Osteocyte (in vitro differentiated cells): ENCODE measurements around the gene AOC3. TPM values are rescaled to one million over a fixed set of nuclear protein-coding genes. Genes with fewer than 3 reads are reported as not detected.

ENCODE experiments used
- DNase-seq: peaks from one replicate; pipeline ENCODE4 v3.0.0; 2021; ENCODE audit warnings: mixed read lengths; ENCODE audit not compliant: unreplicated experiment; ENCODE audit errors: extremely low spot score
- H3K27ac Mint-ChIP-seq: one replicate; pipeline ENCODE4 v1.8.0; 2021; ENCODE audit warnings: mild to moderate bottlenecking, mixed read lengths; ENCODE audit not compliant: unreplicated experiment
- H3K27me3 Mint-ChIP-seq: one replicate; pipeline ENCODE4 v1.8.0; 2021; ENCODE audit warnings: mixed read lengths; ENCODE audit not compliant: unreplicated experiment
- H3K36me3 Mint-ChIP-seq: one replicate; pipeline ENCODE4 v1.8.0; 2021; ENCODE audit warnings: mixed read lengths; ENCODE audit not compliant: unreplicated experiment
- H3K4me1 Mint-ChIP-seq: one replicate; pipeline ENCODE4 v1.8.0; 2021; ENCODE audit warnings: mixed read lengths; ENCODE audit not compliant: unreplicated experiment
- H3K4me3 Mint-ChIP-seq: one replicate; pipeline ENCODE4 v1.8.0; 2021; ENCODE audit warnings: mild to moderate bottlenecking, moderate library complexity, mixed read lengths; ENCODE audit not compliant: unreplicated experiment
- H3K9me3 Mint-ChIP-seq: one replicate; pipeline ENCODE4 v1.8.0; 2021; ENCODE audit warnings: mixed read lengths; ENCODE audit not compliant: unreplicated experiment
- microRNA-seq: library from miRNA; unstranded; fragments of <30 nt; microRNA quantifications from one replicate; pipeline ENCODE4 v1.1.0, GENCODE V29; 2020; ENCODE audit not compliant: unreplicated experiment
- total RNA-seq: library from RNA; stranded (reverse); gene quantifications from 2 replicates; pipeline ENCODE4 v1.2.1, GENCODE V29; 2021
- TF ChIP-seq, protein P1 (sequence below): fragments of 200-600 bp; sonication (generic); IDR thresholded peaks from 2 replicates; pipeline ENCODE4 v1.5.0; 2021; ENCODE audit warnings: antibody characterized with exemption, mild to moderate bottlenecking, moderate library complexity

Gene AOC3
- total RNA-seq, 1 donor from 2014 or later: 1.1 TPM

GRCh38 chr17:42900460-42901331 is 49.7 kb downstream of the AOC3 start, which contains the start of gene G6PC1:
G6PC1 (plus strand) TSS chr17:42900799; CDS start chr17:42900877, 78 bp downstream.
- H3K27me3 Mint-ChIP-seq: peaks cover 29% of the 10 kb centered on the region

DNA sequence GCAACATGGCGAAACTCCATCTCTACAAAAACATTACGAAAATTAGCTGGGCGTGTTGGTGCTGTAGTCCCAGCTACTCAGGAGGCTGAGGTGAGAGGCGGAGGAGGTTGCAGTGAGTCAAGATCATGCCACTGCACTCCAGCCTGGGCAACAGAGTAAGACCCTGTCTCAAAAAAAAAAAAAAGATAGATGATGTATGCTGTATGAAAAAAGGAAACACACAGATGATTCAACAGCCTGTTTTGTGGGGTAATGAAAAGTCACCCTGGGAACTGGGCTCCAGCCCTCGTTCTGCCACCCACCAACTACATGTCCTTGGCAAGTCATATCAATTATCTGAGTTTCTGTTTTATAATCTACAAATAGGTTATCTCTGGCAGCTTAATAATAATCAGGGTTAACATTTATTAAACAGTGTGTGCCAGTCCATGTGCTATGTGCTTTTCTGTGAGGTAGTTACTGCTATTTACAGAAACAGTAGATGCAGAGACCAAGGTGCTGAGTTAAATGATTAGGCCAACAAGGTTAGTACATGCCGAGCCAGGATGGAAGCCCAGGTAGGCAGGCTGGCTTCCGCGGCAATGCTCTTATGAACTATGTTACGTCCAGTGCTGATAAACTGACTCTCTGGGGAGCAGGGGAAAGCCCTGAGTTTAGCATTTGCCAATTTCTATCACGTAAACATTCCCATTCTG is 50.7 kb downstream of the AOC3 start:
- H3K4me3 Mint-ChIP-seq: no peak overlapping the region
- no peaks in the 10 kb centered on the region for H3K4me1 Mint-ChIP-seq
- H3K27ac Mint-ChIP-seq: no peak overlapping the region
- no peak for DNase-seq
- H3K9me3 Mint-ChIP-seq: no peaks in the 10 kb centered on the region
- no peaks in the 10 kb centered on the region for H3K36me3 Mint-ChIP-seq
- H3K27me3 Mint-ChIP-seq: peaks cover 35% of the 10 kb centered on the region
- TF ChIP-seq, protein P1, sequence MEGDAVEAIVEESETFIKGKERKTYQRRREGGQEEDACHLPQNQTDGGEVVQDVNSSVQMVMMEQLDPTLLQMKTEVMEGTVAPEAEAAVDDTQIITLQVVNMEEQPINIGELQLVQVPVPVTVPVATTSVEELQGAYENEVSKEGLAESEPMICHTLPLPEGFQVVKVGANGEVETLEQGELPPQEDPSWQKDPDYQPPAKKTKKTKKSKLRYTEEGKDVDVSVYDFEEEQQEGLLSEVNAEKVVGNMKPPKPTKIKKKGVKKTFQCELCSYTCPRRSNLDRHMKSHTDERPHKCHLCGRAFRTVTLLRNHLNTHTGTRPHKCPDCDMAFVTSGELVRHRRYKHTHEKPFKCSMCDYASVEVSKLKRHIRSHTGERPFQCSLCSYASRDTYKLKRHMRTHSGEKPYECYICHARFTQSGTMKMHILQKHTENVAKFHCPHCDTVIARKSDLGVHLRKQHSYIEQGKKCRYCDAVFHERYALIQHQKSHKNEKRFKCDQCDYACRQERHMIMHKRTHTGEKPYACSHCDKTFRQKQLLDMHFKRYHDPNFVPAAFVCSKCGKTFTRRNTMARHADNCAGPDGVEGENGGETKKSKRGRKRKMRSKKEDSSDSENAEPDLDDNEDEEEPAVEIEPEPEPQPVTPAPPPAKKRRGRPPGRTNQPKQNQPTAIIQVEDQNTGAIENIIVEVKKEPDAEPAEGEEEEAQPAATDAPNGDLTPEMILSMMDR: no peak

More at GRCh38 chr17:42900460-42901331, 49.7 kb downstream of the AOC3 start, which contains the start of gene G6PC1:
- Mint-ChIP-seq H3K27ac (no peak within 1 kb of the TSS), H3K36me3 (no peaks in the 10 kb centered on the region), H3K4me1 (no peaks in the 10 kb centered on the region), H3K4me3 (no peak within 1 kb of the TSS), H3K9me3 (no peaks in the 10 kb centered on the region)
- TF ChIP-seq, protein P1: no peak
- no peak for DNase-seq

DNA sequence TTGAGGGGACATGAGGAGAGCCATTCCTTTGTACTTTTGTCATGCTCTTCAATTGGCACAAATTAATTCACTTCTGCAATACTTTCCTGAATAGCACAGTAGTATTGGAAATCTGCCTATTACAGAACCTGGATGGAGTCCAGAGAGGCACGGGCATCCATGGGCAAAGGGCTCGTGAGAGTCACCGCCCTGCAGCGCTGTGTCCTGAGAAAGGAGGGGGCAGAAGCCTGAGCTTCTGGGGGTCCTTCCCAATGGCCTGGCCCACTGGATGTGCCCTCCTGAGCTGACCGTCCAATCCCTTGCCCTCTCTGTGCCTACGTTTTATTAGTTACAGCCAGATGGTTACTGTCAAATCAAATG is 53.1 kb downstream of the AOC3 start:
- DNase-seq: no peak
- TF ChIP-seq, protein P1: no peak
- Mint-ChIP-seq H3K27me3 (peaks cover 44% of the 10 kb centered on the region), H3K4me1 (no peaks in the 10 kb centered on the region), H3K27ac (no peak overlapping the region), H3K36me3 (no peaks in the 10 kb centered on the region), H3K4me3 (no peak overlapping the region), H3K9me3 (no peaks in the 10 kb centered on the region)

DNA sequence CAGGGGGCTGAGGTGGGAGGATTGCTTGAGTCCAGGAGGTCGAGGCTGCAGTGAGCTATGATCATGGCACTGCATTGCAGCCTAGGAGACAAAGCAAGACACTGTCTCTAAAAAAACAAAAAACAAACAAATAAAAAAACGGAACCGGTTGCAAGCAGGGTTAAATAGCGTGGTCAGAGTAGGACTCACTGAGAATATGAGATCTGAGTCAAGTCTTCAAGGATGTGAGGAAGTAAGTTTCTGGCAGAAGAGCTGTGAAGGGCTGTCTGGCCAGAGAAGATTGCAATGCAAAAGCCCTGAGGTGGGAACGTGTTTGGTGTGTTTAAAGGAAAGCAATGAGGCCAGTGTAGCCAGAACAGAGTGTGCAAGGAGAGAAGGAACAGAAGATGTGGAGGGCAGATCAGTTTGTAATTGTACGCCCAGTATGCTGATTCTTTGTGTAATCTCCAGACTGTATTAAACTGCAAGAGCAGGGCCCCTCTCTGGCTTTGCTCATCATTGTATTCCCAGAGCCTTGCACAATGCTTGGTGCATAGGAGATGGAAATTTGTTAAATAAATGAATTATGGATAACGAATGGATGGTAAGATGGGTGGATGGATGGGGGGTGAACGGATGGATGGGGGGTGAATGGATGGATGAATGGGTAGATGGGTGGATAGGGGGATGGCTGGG is 55.9 kb downstream of the AOC3 start:
- Mint-ChIP-seq H3K36me3 (no peaks in the 10 kb centered on the region), H3K27ac (no peak overlapping the region), H3K27me3 (peaks cover 38% of the 10 kb centered on the region), H3K9me3 (no peaks in the 10 kb centered on the region), H3K4me3 (no peak overlapping the region), H3K4me1 (no peaks in the 10 kb centered on the region)
- TF ChIP-seq, protein P1: no peak
- DNase-seq: no peak

Small RNA genes lying within 50 kb of the gene (microRNA-seq; reads per million reads assigned to microRNA genes)
- not detected for gene MIR6781

Other genes with a start within 250 kb of the AOC3 start
- 80.1 and 85.0 TPM in 2 replicates for gene RETREG3, start 241.8 kb upstream of the AOC3 start, total RNA-seq
- gene TUBG1, start 241.5 kb upstream of the AOC3 start, total RNA-seq: 47.2 and 55.5 TPM in 2 replicates
- gene TUBG2, start 191.9 kb upstream of the AOC3 start, total RNA-seq: 32.8 and 33.3 TPM in 2 replicates
- gene PLEKHH3, start 174.2 kb upstream of the AOC3 start, total RNA-seq: 26.7 and 28.9 TPM in 2 replicates
- 1.2 and 1.6 TPM in 2 replicates for gene CCR10, start 169.4 kb upstream of the AOC3 start, total RNA-seq
- gene CNTNAP1, start 168.7 kb upstream of the AOC3 start, total RNA-seq: 35.8 and 40.4 TPM in 2 replicates
- gene EZH1, start 106.2 kb upstream of the AOC3 start, total RNA-seq: 44.8 and 47.6 TPM in 2 replicates
- 1.6 and 2.4 TPM in 2 replicates for gene RAMP2, start 90.0 kb upstream of the AOC3 start, total RNA-seq
- 63.9 and 66.1 TPM in 2 replicates for gene VPS25, start 77.8 kb upstream of the AOC3 start, total RNA-seq
- 0.16 TPM in 2 replicates for gene WNK4, start 70.6 kb upstream of the AOC3 start, total RNA-seq
- gene COA3, start 52.5 kb upstream of the AOC3 start, total RNA-seq: 51.2 and 51.5 TPM in 2 replicates
- 0.31 and 0.51 TPM in 2 replicates for gene CNTD1, start 52.3 kb upstream of the AOC3 start, total RNA-seq
- gene BECN1, start 26.9 kb upstream of the AOC3 start, total RNA-seq: 68.1 and 69.1 TPM in 2 replicates
- gene PSME3, start 17.8 kb upstream of the AOC3 start, total RNA-seq: 111 and 121 TPM in 2 replicates
- 1.8 and 2.2 TPM in 2 replicates for gene AOC2, start 6.6 kb upstream of the AOC3 start, total RNA-seq
- not detected in 2 replicates for gene G6PC1, start 49.6 kb downstream of the AOC3 start, total RNA-seq
- gene AARSD1, start 113.3 kb downstream of the AOC3 start, total RNA-seq: 44.5 and 50.6 TPM in 2 replicates
- gene PTGES3L, start 128.9 kb downstream of the AOC3 start, total RNA-seq: 0.35 and 0.50 TPM in 2 replicates
- gene RUNDC1, start 129.4 kb downstream of the AOC3 start, total RNA-seq: 11.7 and 12.5 TPM in 2 replicates
- 956 and 1,010 TPM in 2 replicates for gene RPL27, start 147.2 kb downstream of the AOC3 start, total RNA-seq
- 34.4 and 41.6 TPM in 2 replicates for gene IFI35, start 155.6 kb downstream of the AOC3 start, total RNA-seq
- gene VAT1, start 171.2 kb downstream of the AOC3 start, total RNA-seq: 439 and 505 TPM in 2 replicates
- gene RND2, start 174.0 kb downstream of the AOC3 start, total RNA-seq: 0.91 and 1.5 TPM in 2 replicates